Islet precursor cell (in vitro differentiated cells): ENCODE data around the gene TNFRSF8.
"Not testable (repeated sequence)": the region's sequence is repeated elsewhere in the genome, so short reads cannot be mapped to it uniquely, and the experiment has no call there.

Experiments
- DNase-seq: peaks from one replicate; pipeline ENCODE4 v3.0.0-alpha.2; 2018

Gene TNFRSF8

GRCh38 chr1:12088607-12089006, 25.5 kb downstream of the TNFRSF8 start:
- no peak for DNase-seq

DNA sequence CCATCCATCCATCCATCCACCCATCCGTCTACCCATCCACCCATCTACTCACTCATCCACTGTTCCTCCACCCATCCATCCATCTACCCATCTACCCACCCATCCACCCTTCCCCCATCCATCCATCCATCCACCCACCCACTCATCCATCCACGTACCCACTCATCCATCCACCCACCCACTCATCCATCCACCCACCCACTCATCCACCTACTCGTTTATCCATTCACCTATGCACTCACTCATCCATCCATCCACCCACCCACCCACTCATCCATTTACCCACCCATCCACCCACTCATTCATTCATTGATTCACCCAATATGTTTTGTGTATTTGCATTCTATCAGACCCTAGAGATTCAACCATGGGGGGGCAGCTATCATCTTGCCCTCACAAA, 27.2 kb downstream of the TNFRSF8 start:
- no peak for DNase-seq

GRCh38 chr1:12091191-12091590, 28.1 kb downstream of the TNFRSF8 start:
- no peak for DNase-seq

DNA sequence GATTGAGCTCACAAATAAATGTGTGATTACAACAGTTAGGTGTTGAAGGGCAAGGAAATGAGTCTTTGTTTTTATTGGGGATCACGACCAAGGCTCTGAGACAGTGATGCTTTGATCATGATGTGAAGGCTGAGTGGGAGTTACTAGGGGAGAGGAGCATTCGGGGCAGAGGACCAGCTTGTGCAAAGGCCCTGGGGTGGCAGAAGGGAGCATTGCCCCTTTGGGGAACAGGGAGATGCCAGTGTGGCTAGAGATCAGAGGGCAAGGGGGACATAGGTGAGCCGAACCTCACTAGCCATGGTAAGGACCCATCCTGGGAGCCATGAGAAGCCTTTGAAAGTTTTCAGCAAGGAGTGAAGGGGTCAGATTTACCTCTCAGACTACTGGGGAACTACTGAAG, 31.1 kb downstream of the TNFRSF8 start:
- DNase-seq: no peak

GRCh38 chr1:12095452-12096263, 32.6 kb downstream of the TNFRSF8 start:
- DNase-seq: no peak

GRCh38 chr1:12096615-12097014, 33.5 kb downstream of the TNFRSF8 start:
- DNase-seq: no peak

GRCh38 chr1:12097321-12097720, 34.2 kb downstream of the TNFRSF8 start:
- DNase-seq: no peak

DNA sequence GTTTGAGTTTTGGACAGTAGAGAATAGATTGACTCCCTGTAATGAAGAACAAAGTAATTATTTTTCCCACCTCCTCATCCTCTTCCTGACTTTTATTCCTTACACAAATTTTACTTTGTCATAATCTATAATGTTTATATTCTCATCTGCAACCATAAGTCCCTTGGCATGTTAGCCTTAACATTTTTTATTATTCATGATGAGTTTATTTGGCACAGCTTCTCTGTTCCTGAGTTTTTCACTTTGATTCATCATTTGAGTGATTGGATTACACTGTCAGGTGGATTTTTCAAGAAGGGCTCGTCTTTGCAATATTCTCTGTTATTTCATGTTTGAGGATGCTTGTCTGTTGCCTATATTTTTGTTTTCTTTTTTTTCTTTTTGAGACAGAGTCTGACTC, 35.7 kb downstream of the TNFRSF8 start:
- DNase-seq: no peak

DNA sequence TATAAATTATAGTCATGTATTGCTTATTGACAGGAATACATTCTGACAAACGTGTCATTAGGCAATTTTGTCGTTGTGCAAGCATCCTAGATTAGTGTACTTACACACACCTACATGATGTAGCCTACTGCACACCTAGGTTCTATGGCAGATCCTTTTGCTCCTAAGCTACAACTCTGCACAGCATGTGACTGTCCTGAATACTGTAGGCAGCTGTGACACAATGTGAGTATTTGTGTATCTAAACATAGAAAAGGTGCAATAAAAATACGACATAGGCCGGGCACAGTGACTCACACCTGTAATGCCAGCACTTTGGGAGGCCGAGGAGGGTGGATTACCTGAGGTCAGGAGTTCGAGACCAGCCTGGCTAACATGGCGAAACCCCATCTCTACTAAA, 36.5 kb downstream of the TNFRSF8 start:
- DNase-seq: no peak

GRCh38 chr1:12100071-12100470, 37.0 kb downstream of the TNFRSF8 start:
- no peak for DNase-seq

DNA sequence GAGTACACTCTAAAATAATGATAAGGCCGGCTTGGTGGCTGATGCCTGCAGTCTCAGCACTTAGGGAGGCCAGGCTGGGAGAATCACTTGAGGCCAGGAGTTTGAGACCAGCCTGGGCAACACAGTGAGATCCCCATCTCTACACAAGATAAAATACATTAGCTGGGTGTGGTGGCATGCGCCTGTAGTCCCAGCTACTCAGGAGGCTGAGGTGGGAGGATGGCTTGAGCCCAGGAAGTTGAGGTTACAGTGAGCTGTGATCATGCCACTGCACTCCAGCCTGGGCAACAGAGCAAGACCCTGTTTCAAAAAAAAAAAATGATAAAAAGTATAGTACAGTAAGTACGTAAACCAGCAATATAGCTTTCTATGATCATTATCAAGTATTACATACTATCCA, 38.0 kb downstream of the TNFRSF8 start:
- DNase-seq: not testable (repeated sequence)

DNA sequence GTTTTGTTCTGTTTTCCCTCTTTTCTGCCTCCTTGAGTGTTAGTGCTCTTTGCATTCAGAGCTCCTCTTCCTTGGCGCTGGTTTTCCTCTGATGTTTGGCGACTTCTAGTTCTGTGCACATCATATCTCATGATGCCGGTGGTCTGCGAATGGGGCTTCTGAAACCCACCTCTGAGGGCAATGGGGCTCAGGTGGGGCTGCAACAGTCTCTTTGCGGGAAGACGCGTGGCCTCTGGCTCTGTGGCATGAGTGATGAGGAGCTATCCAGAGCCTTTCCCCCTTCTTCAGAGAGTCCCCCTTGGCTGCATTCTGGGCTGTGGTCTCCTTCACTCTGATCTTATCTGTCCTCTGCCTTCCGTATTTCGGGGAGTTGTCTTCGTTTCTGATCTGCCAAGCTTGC, 39.0 kb downstream of the TNFRSF8 start:
- no peak for DNase-seq

GRCh38 chr1:12104417-12104816, 41.3 kb downstream of the TNFRSF8 start:
- no peak for DNase-seq

GRCh38 chr1:12106153-12106552, 43.0 kb downstream of the TNFRSF8 start:
- DNase-seq: no peak

GRCh38 chr1:12106861-12107260, 43.8 kb downstream of the TNFRSF8 start:
- DNase-seq: not testable (repeated sequence)

GRCh38 chr1:12107718-12108117, 44.6 kb downstream of the TNFRSF8 start:
- no peak for DNase-seq

DNA sequence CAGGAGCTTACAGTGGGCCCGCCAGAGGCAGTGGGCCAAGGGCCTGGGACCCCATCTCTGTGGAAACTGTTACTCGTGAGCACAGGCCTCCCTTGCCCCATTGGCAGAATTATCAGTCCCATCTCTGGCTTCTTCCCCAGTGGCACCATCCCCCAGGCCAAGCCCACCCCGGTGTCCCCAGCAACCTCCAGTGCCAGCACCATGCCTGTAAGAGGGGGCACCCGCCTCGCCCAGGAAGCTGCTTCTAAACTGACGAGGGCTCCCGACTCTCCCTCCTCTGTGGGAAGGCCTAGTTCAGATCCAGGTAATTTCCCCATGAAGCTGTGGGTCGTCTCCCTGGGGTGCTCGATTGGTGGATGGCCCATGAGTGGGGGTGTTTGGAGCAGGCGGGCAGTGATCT, 46.8 kb downstream of the TNFRSF8 start:
- no peak for DNase-seq

DNA sequence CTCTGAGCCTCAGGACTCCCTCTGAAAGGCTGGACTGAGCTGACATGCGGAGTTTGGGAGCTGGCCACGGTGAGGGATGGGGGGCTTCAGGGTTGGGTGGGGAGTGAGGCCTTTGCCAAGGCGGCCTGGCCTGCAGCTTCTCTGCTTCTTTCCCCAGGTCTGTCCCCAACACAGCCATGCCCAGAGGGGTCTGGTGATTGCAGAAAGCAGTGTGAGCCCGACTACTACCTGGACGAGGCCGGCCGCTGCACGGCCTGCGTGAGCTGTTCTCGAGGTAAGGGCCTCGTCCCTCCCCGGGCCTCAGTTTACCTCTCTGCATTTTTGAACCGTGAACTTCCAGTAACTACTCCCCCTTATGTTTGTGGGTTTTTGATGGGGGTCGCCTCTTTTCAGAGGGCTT, 48.6 kb downstream of the TNFRSF8 start:
- no peak for DNase-seq

- DNase-seq: no peak
Measured at GRCh38 chr1:12112711-12113161, 49.6 kb downstream of the TNFRSF8 start.

- DNase-seq: no peak
Measured at GRCh38 chr1:12113433-12114339, 50.6 kb downstream of the TNFRSF8 start.

DNA sequence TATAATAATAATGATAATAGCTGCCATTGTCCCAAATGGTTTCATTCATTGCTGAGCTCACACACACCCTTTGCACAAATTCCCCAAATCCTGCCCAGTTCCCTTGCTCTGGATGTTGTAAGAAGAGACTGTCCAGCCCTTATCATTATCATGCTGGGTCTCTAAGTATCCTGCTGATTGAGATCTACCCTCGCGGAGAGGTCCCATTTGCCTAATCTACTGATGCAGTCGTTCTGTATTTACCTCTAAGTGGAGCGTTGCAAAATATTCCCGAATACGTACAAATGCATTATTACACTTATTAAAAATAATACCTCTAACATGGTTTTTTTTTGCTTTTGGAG, 51.2 kb downstream of the TNFRSF8 start:
- no peak for DNase-seq

DNA sequence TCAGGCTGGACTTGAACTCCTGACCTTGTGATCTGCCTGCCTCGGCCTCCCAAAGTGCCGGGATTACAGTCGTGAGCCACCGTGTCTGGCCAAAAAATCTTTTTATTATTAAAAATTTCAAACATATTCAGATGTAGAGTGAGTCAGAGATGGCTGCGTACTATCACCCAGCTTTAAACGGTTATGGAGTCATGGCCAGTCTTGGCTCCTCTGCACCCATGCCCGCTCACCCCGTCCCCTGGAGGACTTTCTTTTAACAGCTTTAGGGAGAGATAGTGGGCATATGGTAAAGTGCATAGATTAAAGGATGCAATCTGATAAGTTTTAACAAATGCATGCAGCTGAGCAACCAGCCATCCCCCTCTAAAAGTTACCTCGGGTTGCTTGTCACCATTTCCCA, 51.8 kb downstream of the TNFRSF8 start:
- DNase-seq: no peak

DNA sequence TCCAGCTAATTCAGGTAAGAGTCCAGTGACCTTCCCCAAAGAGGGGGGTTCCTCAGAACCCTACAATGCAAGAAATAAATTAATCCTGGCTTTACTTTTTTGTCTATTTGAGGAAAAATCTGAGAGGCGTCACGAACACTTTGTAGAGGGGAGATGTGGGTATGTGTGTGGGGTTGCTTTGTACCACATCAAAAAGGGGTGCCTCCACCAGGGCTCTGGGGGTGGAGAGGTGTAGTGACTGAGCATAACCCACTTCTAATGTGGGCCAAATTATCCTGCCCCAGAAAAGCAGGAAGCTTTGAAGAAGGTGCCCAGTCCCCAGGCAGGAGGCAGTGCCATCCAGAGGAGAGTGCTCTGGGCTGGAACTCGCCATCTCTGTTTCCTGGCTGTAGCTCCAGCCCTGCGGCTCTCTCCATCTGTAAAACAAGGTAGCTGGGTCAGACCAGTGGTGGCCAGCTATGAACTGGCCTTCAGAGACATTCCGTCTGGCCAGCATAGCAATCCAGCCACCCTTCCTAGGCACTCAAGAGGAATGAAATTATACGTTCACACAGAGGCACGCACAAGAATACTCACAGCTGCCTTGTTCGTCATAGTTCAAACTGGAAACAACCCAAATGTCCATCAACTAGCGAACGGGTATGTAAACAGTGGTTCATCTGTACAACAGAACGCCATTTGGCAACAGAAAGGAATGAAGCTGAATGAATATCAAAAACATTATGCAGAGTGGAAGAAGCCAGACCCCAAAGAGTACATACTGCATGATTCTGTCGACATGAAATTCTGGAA, 58.3 kb downstream of the TNFRSF8 start:
- peak; percentile 50 for DNase-seq
